Suppressor macrophage (primary cell): ENCODE measurements around the gene PPA2.
"Not testable (repeated sequence)": the region's sequence is repeated elsewhere in the genome, so short reads cannot be mapped to it uniquely, and the experiment has no call there.

Source experiments
- DNase-seq, 4 experiments: peaks; one replicate each; pipeline ENCODE4 v3.0.0-alpha.2; 2020 to 2022
- total RNA-seq, 17 experiments: gene quantifications; one replicate each; lab custom pipeline; 2026; ENCODE audit warnings: mixed read lengths in 6 of 17, inconsistent platforms in 3 of 17; lab: John Stamatoyannopoulos, UW

The PPA2 gene
- 35.8 to 100 (median 64.9) reads per million in 17 experiments for total RNA-seq

GRCh38 chr4:105473324-105474098 is at the start of gene PPA2:
Gene PPA2 (minus strand): TSS chr4:105474062. CDS start chr4:105474050, 12 bp downstream.
- DNase-seq = peak; percentile 95 to 99 (median 98)

GRCh38 chr4:105520819-105521790 is 47.2 kb upstream of the PPA2 start:
- peak; percentile 43 to 62 (median 49) for DNase-seq

GRCh38 chr4:105510245-105510644 is 36.4 kb upstream of the PPA2 start:
- no peak for DNase-seq

- no peak for DNase-seq
Observed at GRCh38 chr4:105509714-105510113, 35.9 kb upstream of the PPA2 start.

GRCh38 chr4:105509291-105509690 is 35.4 kb upstream of the PPA2 start:
- DNase-seq = peak in 2 of 4 experiments; percentile 36 to 48

- DNase-seq = no peak
Observed at GRCh38 chr4:105504744-105505143, 30.9 kb upstream of the PPA2 start.

GRCh38 chr4:105503484-105503883 is 29.6 kb upstream of the PPA2 start:
- DNase-seq = no peak

GRCh38 chr4:105496899-105497298 is 23.0 kb upstream of the PPA2 start:
- DNase-seq = no peak

GRCh38 chr4:105495667-105496066 is 21.8 kb upstream of the PPA2 start:
- no peak for DNase-seq

- no peak for DNase-seq
Observed at GRCh38 chr4:105490523-105490922, 16.7 kb upstream of the PPA2 start.

- DNase-seq = peak in 3 of 4 experiments; percentile 20 to 67 (median 58)
Observed at GRCh38 chr4:105483840-105484239, 10.0 kb upstream of the PPA2 start.

GRCh38 chr4:105474099-105474518 is 247 bp upstream of the PPA2 start:
- DNase-seq = peak; percentile 92 to 96 (median 94)

- DNase-seq = no peak
Observed at GRCh38 chr4:105472871-105473323, 965 bp downstream of the PPA2 start.

GRCh38 chr4:105471566-105472176 is 2.2 kb downstream of the PPA2 start:
- DNase-seq = peak; percentile 80 to 84 (median 82)

- peak; percentile 42 to 86 (median 68) for DNase-seq
Observed at GRCh38 chr4:105470766-105471165, 3.1 kb downstream of the PPA2 start.

- DNase-seq = peak; percentile 34 to 87 (median 57)
Observed at GRCh38 chr4:105469736-105470135, 4.1 kb downstream of the PPA2 start.

GRCh38 chr4:105466580-105466979 is 7.3 kb downstream of the PPA2 start:
- no peak for DNase-seq

- DNase-seq = not testable (repeated sequence)
Observed at GRCh38 chr4:105464563-105464962, 9.3 kb downstream of the PPA2 start.

GRCh38 chr4:105462576-105462975 is 11.3 kb downstream of the PPA2 start:
- no peak for DNase-seq

GRCh38 chr4:105461621-105462382 is 12.1 kb downstream of the PPA2 start:
- DNase-seq = no peak

GRCh38 chr4:105461221-105461620 is 12.6 kb downstream of the PPA2 start:
- DNase-seq = peak; percentile 23 to 43 (median 39)

- DNase-seq = peak in 1 of 4 experiments; percentile 12
Observed at GRCh38 chr4:105460306-105460705, 13.6 kb downstream of the PPA2 start.
